D721Med (cell line): ENCODE results near the gene RB1.

Experiments used
- DNase-seq: peaks from one replicate; pipeline ENCODE4 v3.0.0; 2011; ENCODE audit warnings: low spot score; ENCODE audit not compliant: insufficient read length
- FAIRE-seq: peaks from 2 replicates; lab custom pipeline; 2011; peaks lifted over from hg19 to GRCh38; lab: Jason Lieb, UNC
- CTCF ChIP-seq: IDR thresholded peaks from 2 replicates; pipeline ENCODE4 v1.5.1; 2012; ENCODE audit warnings: mild to moderate bottlenecking, control low read depth; ENCODE audit not compliant: insufficient read depth; ENCODE audit errors: missing control alignments

RB1 gene

GRCh38 chr13:48518083-48518482 lies 214.5 kb downstream of the RB1 start:
- DNase-seq (no peak), FAIRE-seq (no peak)
- no peak for TF ChIP-seq CTCF

- no peak for DNase-seq
- no peak for TF ChIP-seq CTCF
- no peak for FAIRE-seq
Observed at GRCh38 chr13:48526286-48526685, 222.7 kb downstream of the RB1 start.

- FAIRE-seq, result peak; percentile 94
- TF ChIP-seq CTCF, result no peak
- no peak for DNase-seq
Observed at GRCh38 chr13:48527955-48528354, 224.4 kb downstream of the RB1 start.

GRCh38 chr13:48528720-48529119 lies 225.2 kb downstream of the RB1 start:
- TF ChIP-seq CTCF, result no peak
- DNase-seq (no peak), FAIRE-seq (peak; percentile 38)

GRCh38 chr13:48530833-48531232 lies 227.3 kb downstream of the RB1 start:
- DNase-seq (no peak), FAIRE-seq (no peak)
- TF ChIP-seq CTCF, result no peak
